Upper lobe of left lung (tissue), 4 donors: ENCODE results near the gene NF2.

ENCODE experiments used
- POLR2A ChIP-seq, 4 donors: fragments of 450-650 bp; IDR thresholded peaks; one replicate each; pipeline ENCODE4 v1.5.1; 2016 to 2017; ENCODE audit warnings: antibody characterized with exemption in 4 of 4, mild to moderate bottlenecking in 2 of 4
- POLR2AphosphoS5 ChIP-seq, 2 donors: sonication (generic); formaldehyde crosslinking; IDR thresholded peaks; one replicate each; pipeline ENCODE4 v1.5.1; 2017; ENCODE audit warnings: antibody characterized with exemption in 2 of 2
- TF ChIP-seq, protein P1 (sequence below), 6 experiments: fragments of 450-650 bp in 4 of 6; fragments of 200-600 bp in 2 of 6; sonication (generic) in 2 of 6; IDR thresholded peaks; one replicate each; pipeline ENCODE4 v1.5.1; 2016 to 2019; ENCODE audit warnings: antibody characterized with exemption in 6 of 6

DNA sequence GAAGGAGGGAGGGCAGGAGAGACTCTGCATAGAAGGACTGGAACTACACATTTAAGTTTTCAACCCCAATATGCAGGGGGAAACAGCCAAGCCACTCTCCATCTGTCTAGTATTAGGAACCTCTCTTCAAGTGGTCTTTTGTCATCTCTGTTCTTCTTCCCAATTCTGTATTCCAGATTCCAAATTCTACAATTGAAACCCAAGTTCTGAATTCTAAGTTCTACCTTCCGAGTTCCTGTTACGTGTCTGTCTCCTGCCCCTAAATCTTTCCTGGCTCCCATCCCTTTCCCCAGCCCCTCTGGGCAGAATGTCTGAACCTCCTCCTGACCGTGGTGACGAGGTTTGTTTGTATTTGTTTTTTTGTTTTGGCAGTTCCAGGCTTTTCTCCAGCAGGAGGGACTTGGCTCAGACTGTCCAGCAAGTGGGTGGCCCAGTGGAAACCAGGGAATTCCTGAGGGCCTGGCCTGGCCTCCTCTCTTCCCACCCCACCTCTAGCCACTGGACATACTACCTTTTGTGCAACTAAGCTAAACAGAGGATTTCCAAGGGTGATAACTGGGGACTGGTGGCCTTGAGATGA, 48.3 kb upstream of the NF2 start:
- TF ChIP-seq, protein P1, sequence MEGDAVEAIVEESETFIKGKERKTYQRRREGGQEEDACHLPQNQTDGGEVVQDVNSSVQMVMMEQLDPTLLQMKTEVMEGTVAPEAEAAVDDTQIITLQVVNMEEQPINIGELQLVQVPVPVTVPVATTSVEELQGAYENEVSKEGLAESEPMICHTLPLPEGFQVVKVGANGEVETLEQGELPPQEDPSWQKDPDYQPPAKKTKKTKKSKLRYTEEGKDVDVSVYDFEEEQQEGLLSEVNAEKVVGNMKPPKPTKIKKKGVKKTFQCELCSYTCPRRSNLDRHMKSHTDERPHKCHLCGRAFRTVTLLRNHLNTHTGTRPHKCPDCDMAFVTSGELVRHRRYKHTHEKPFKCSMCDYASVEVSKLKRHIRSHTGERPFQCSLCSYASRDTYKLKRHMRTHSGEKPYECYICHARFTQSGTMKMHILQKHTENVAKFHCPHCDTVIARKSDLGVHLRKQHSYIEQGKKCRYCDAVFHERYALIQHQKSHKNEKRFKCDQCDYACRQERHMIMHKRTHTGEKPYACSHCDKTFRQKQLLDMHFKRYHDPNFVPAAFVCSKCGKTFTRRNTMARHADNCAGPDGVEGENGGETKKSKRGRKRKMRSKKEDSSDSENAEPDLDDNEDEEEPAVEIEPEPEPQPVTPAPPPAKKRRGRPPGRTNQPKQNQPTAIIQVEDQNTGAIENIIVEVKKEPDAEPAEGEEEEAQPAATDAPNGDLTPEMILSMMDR (IDR thresholded peaks at IDR 0.05) = no peak
- no peak for TF ChIP-seq POLR2A (IDR thresholded peaks at IDR 0.05)
- TF ChIP-seq POLR2AphosphoS5 (IDR thresholded peaks at IDR 0.05) = no peak
